ENCODE measurements around the gene CTSD.
A peak's percentile ranks its signal among the peaks of the same experiment; 100 is the strongest.

CTSD gene

GRCh38 chr11:1737080-1737757, 26.5 kb downstream of the CTSD start:
- H3K4me1 Mint-ChIP-seq = peaks cover 20% of the 10 kb centered on the region
- H3K4me3 Mint-ChIP-seq = no peak overlapping the region
- H3K36me3 Mint-ChIP-seq = peaks cover 10% of the 10 kb centered on the region
- no peaks in the 10 kb centered on the region for H3K27me3 Mint-ChIP-seq
- no peak overlapping the region for H3K27ac Mint-ChIP-seq
- no peak for ATAC-seq
- peaks cover 22% of the 10 kb centered on the region for H3K9me3 Mint-ChIP-seq

GRCh38 chr11:1736447-1736992, 27.2 kb downstream of the CTSD start:
- no peak for ATAC-seq
- H3K9me3 Mint-ChIP-seq = peaks cover 24% of the 10 kb centered on the region
- no peak overlapping the region for H3K27ac Mint-ChIP-seq
- H3K36me3 Mint-ChIP-seq = peaks cover 10% of the 10 kb centered on the region
- H3K4me3 Mint-ChIP-seq = no peak overlapping the region
- peaks cover 26% of the 10 kb centered on the region for H3K4me1 Mint-ChIP-seq
- no peaks in the 10 kb centered on the region for H3K27me3 Mint-ChIP-seq

- Mint-ChIP-seq H3K4me3 (no peak overlapping the region), H3K36me3 (peaks cover 10% of the 10 kb centered on the region), H3K27ac (no peak overlapping the region), H3K4me1 (peaks cover 39% of the 10 kb centered on the region), H3K9me3 (peaks cover 31% of the 10 kb centered on the region), H3K27me3 (no peaks in the 10 kb centered on the region)
- no peak for ATAC-seq
Measured at GRCh38 chr11:1735271-1735670, 28.5 kb downstream of the CTSD start.

GRCh38 chr11:1734641-1735081, 29.1 kb downstream of the CTSD start:
- H3K27ac Mint-ChIP-seq = no peak overlapping the region
- ATAC-seq = no peak
- no peak overlapping the region for H3K4me3 Mint-ChIP-seq
- peaks cover 10% of the 10 kb centered on the region for H3K36me3 Mint-ChIP-seq
- peaks cover 31% of the 10 kb centered on the region for H3K9me3 Mint-ChIP-seq
- H3K4me1 Mint-ChIP-seq = peaks cover 44% of the 10 kb centered on the region
- H3K27me3 Mint-ChIP-seq = no peaks in the 10 kb centered on the region

- Mint-ChIP-seq H3K4me1 (peaks cover 44% of the 10 kb centered on the region), H3K4me3 (no peak overlapping the region), H3K27me3 (no peaks in the 10 kb centered on the region), H3K9me3 (peaks cover 31% of the 10 kb centered on the region), H3K27ac (no peak overlapping the region), H3K36me3 (peaks cover 10% of the 10 kb centered on the region)
- no peak for ATAC-seq
Measured at GRCh38 chr11:1733716-1734640, 29.7 kb downstream of the CTSD start.

- Mint-ChIP-seq H3K4me1 (peaks cover 52% of the 10 kb centered on the region), H3K9me3 (peaks cover 28% of the 10 kb centered on the region), H3K27me3 (no peaks in the 10 kb centered on the region), H3K4me3 (no peak overlapping the region), H3K27ac (no peak overlapping the region), H3K36me3 (peaks cover 10% of the 10 kb centered on the region)
- no peak for ATAC-seq
Measured at GRCh38 chr11:1733009-1733715, 30.6 kb downstream of the CTSD start.

- Mint-ChIP-seq H3K27ac (no peak overlapping the region), H3K27me3 (no peaks in the 10 kb centered on the region)
- no peak for ATAC-seq
Measured at GRCh38 chr11:1732418-1733008, 31.2 kb downstream of the CTSD start.

GRCh38 chr11:1731451-1732059, 32.2 kb downstream of the CTSD start:
- peaks cover 20% of the 10 kb centered on the region for H3K9me3 Mint-ChIP-seq
- H3K4me1 Mint-ChIP-seq = peaks cover 66% of the 10 kb centered on the region
- peaks cover 7% of the 10 kb centered on the region for H3K36me3 Mint-ChIP-seq
- H3K27ac Mint-ChIP-seq = no peak overlapping the region
- H3K4me3 Mint-ChIP-seq = no peak overlapping the region
- no peaks in the 10 kb centered on the region for H3K27me3 Mint-ChIP-seq
- no peak for ATAC-seq

More at GRCh38 chr11:1732418-1733008, 31.2 kb downstream of the CTSD start:
- H3K36me3 Mint-ChIP-seq = peaks cover 10% of the 10 kb centered on the region
- peaks cover 58% of the 10 kb centered on the region for H3K4me1 Mint-ChIP-seq
- no peak overlapping the region for H3K4me3 Mint-ChIP-seq
- peaks cover 24% of the 10 kb centered on the region for H3K9me3 Mint-ChIP-seq

GRCh38 chr11:1730059-1730629, 33.6 kb downstream of the CTSD start:
- ATAC-seq = no peak
- Mint-ChIP-seq H3K27me3 (no peaks in the 10 kb centered on the region), H3K27ac (peak overlapping the region; percentile 87), H3K36me3 (no peaks in the 10 kb centered on the region), H3K4me1 (peaks cover 72% of the 10 kb centered on the region), H3K4me3 (peak overlapping the region; percentile 19), H3K9me3 (peaks cover 8% of the 10 kb centered on the region)

- Mint-ChIP-seq H3K9me3 (peaks cover 8% of the 10 kb centered on the region), H3K36me3 (no peaks in the 10 kb centered on the region), H3K27me3 (no peaks in the 10 kb centered on the region), H3K4me1 (peaks cover 72% of the 10 kb centered on the region), H3K27ac (peak overlapping the region; percentile 87), H3K4me3 (no peak overlapping the region)
- ATAC-seq = no peak
Measured at GRCh38 chr11:1729692-1730011, 34.1 kb downstream of the CTSD start.

- peak overlapping the region; percentile 74 for H3K4me3 Mint-ChIP-seq
- peaks cover 70% of the 10 kb centered on the region for H3K4me1 Mint-ChIP-seq
- H3K27ac Mint-ChIP-seq = peak overlapping the region; percentile 87
- H3K36me3 Mint-ChIP-seq = no peaks in the 10 kb centered on the region
- H3K27me3 Mint-ChIP-seq = no peaks in the 10 kb centered on the region
- peak; percentile 84 for ATAC-seq
- H3K9me3 Mint-ChIP-seq = peaks cover 8% of the 10 kb centered on the region
Measured at GRCh38 chr11:1728931-1729691, 34.6 kb downstream of the CTSD start.

GRCh38 chr11:1728301-1728700, 35.4 kb downstream of the CTSD start:
- Mint-ChIP-seq H3K36me3 (no peaks in the 10 kb centered on the region), H3K4me3 (peak overlapping the region; percentile 16), H3K27me3 (no peaks in the 10 kb centered on the region), H3K9me3 (peaks cover 8% of the 10 kb centered on the region), H3K27ac (peak overlapping the region; percentile 87), H3K4me1 (peaks cover 62% of the 10 kb centered on the region)
- ATAC-seq = no peak

GRCh38 chr11:1727861-1728260, 35.9 kb downstream of the CTSD start:
- peak overlapping the region; percentile 87 for H3K27ac Mint-ChIP-seq
- peaks cover 61% of the 10 kb centered on the region for H3K4me1 Mint-ChIP-seq
- no peak overlapping the region for H3K4me3 Mint-ChIP-seq

More at GRCh38 chr11:1727861-1728260, 35.9 kb downstream of the CTSD start:
- Mint-ChIP-seq H3K36me3 (no peaks in the 10 kb centered on the region), H3K9me3 (peaks cover 8% of the 10 kb centered on the region), H3K27me3 (no peaks in the 10 kb centered on the region)
- no peak for ATAC-seq

All from stimulated activated memory B cell treated with anti-CD40 and anti-IgM and Interleukin-4, amounts not matched to agents 10 μg/mL and 1 μg/mL and 100 μg/mL, for 72 hours (primary cell).